H1 (cell line): ENCODE data around the gene RCC1. TPM values are rescaled to one million over a fixed set of nuclear protein-coding genes. Genes with fewer than 3 reads are reported as not detected.
"Not testable (repeated sequence)": the region's sequence is repeated elsewhere in the genome, so short reads cannot be mapped to it uniquely, and the experiment has no call there.

Experiments used
- CTCF ChIA-PET: fragments of 300-600 bp; sonication (Branson Sonifier 250); formaldehyde crosslinking; loops from one replicate; lab custom pipeline; 2021; ENCODE audit not compliant: partially characterized antibody; lab: Charles Lee
- POLR2A ChIA-PET: fragments of 300-600 bp; sonication (Branson Sonifier 250); formaldehyde crosslinking; loops from one replicate; lab custom pipeline; 2021; ENCODE audit warnings: inconsistent platforms; ENCODE audit not compliant: partially characterized antibody; lab: Charles Lee
- DNase-seq, 2 experiments: peaks; one replicate each; pipeline versions ENCODE4 v3.0.0 to v3.0.0-alpha.2; 2010 to 2022; ENCODE audit warnings: low spot score in 2 of 2, low read depth in 1 of 2, mixed read lengths in 1 of 2
- FAIRE-seq: peaks from 2 replicates; lab custom pipeline; 2011; peaks lifted over from hg19 to GRCh38; lab: Jason Lieb, UNC
- H2AFZ ChIP-seq: 2 replicates; pipeline ENCODE4 v1.8.1; 2012; ENCODE audit warnings: low read length, inconsistent platforms
- H2AK5ac ChIP-seq: 2 replicates; pipeline ENCODE4 v1.6.1; 2013; ENCODE audit warnings: low read depth, low read length
- H2BK120ac ChIP-seq: replicated peaks from 2 replicates; pipeline ENCODE3; 2013; ENCODE audit warnings: low read depth, low read length, inconsistent platforms
- H2BK12ac ChIP-seq: 2 replicates; pipeline ENCODE4 v1.6.1; 2013; ENCODE audit warnings: low read depth, low read length
- H2BK15ac ChIP-seq: 2 replicates; pipeline ENCODE4 v1.6.1; 2013; ENCODE audit warnings: low read length
- H2BK20ac ChIP-seq: 2 replicates; pipeline ENCODE4 v1.6.1; 2013; ENCODE audit warnings: low read length
- H2BK5ac ChIP-seq: 2 replicates; pipeline ENCODE4 v1.6.1; 2013; ENCODE audit warnings: low read depth, low read length
- H3K14ac ChIP-seq: 2 replicates; pipeline ENCODE4 v1.6.1; 2013; ENCODE audit warnings: inconsistent platforms; ENCODE audit not compliant: insufficient read length
- H3K18ac ChIP-seq: 2 replicates; pipeline ENCODE4 v1.6.1; 2013; ENCODE audit warnings: low read length; ENCODE audit errors: extremely low read depth
- H3K23ac ChIP-seq: 2 replicates; pipeline ENCODE4 v1.6.1; 2013; ENCODE audit warnings: inconsistent platforms; ENCODE audit not compliant: insufficient read length
- H3K23me2 ChIP-seq: 2 replicates; pipeline ENCODE4 v1.6.1; 2013; ENCODE audit warnings: low read depth, low read length
- H3K27ac ChIP-seq: 2 replicates; pipeline ENCODE4 v1.6.1; 2011; ENCODE audit warnings: low read depth, low read length, inconsistent platforms
- H3K27me3 ChIP-seq, 4 experiments: replicated peaks in 1 of 4; 1 replicate in 1 of 4; 2 replicates in 3 of 4; pipeline versions ENCODE4 v1.6.1 to v1.8.1; 2011 to 2013; ENCODE audit warnings: low read length in 3 of 4, mild to moderate bottlenecking in 3 of 4, inconsistent platforms in 2 of 4, mixed read lengths in 2 of 4, moderate library complexity in 1 of 4; ENCODE audit not compliant: control insufficient read depth in 3 of 4, insufficient read depth in 3 of 4; ENCODE audit errors: extremely low read depth in 1 of 4
- H3K36me3 ChIP-seq, 4 experiments: 2 replicates each; pipeline versions ENCODE4 v1.6.1 to v1.8.1; 2011 to 2013; ENCODE audit warnings: mild to moderate bottlenecking in 4 of 4, low read length in 3 of 4, moderate library complexity in 2 of 4, control low read depth in 1 of 4, inconsistent platforms in 1 of 4; ENCODE audit not compliant: insufficient read depth in 4 of 4, control insufficient read depth in 2 of 4
- H3K4ac ChIP-seq: replicated peaks from 2 replicates; pipeline ENCODE3; 2013; ENCODE audit warnings: low read length, low read depth, mixed read lengths, inconsistent platforms; ENCODE audit not compliant: insufficient read length
- H3K4me1 ChIP-seq, 4 experiments: replicated peaks in 1 of 4; 1 replicate in 1 of 4; 2 replicates in 3 of 4; pipeline versions ENCODE4 v1.6.1 to v1.8.1; 2011 to 2013; ENCODE audit warnings: low read length in 3 of 4, inconsistent platforms in 2 of 4, mixed read lengths in 1 of 4; ENCODE audit not compliant: insufficient read depth in 4 of 4, control insufficient read depth in 3 of 4
- H3K4me2 ChIP-seq, 2 experiments: 2 replicates each; pipeline versions ENCODE4 v1.6.1 to v1.8.1; 2011 to 2013; ENCODE audit warnings: low read depth in 2 of 2, low read length in 2 of 2, control low read depth in 1 of 2, inconsistent platforms in 1 of 2, mild to moderate bottlenecking in 1 of 2; ENCODE audit not compliant: insufficient read depth in 1 of 2
- H3K4me3 ChIP-seq, 4 experiments: fragments of 200-600, 300-600 bp in 1 of 4; sonication (generic), shearing (Covaris generic), sonication (Bioruptor Twin) in 1 of 4; 2 replicates each; pipeline versions ENCODE4 v1.5.1 to v1.8.1; 2011 to 2016; ENCODE audit warnings: low read length in 4 of 4, low read depth in 3 of 4, control low read depth in 2 of 4, inconsistent platforms in 2 of 4, mild to moderate bottlenecking in 2 of 4, mixed read lengths in 1 of 4, moderate library complexity in 1 of 4; ENCODE audit not compliant: insufficient read depth in 2 of 4; ENCODE audit errors: extremely low read depth in 1 of 4
- H3K56ac ChIP-seq: replicated peaks from 2 replicates; pipeline ENCODE3; 2013; ENCODE audit warnings: low read depth, mild to moderate bottlenecking, mixed read lengths, low read length, inconsistent platforms; ENCODE audit not compliant: insufficient read length
- H3K79me1 ChIP-seq: 2 replicates; pipeline ENCODE4 v1.6.1; 2013; ENCODE audit warnings: low read depth, low read length, control low read depth
- H3K79me2 ChIP-seq, 2 experiments: 2 replicates each; pipeline versions ENCODE4 v1.6.1 to v1.8.1; 2012 to 2013; ENCODE audit warnings: low read length in 2 of 2, mild to moderate bottlenecking in 2 of 2, inconsistent platforms in 1 of 2; ENCODE audit not compliant: insufficient read depth in 2 of 2, control insufficient read depth in 1 of 2
- H3K9ac ChIP-seq, 4 experiments: replicated peaks in 1 of 4; 1 replicate in 1 of 4; 2 replicates in 3 of 4; pipeline versions ENCODE4 v1.6.1 to v1.8.1; 2011 to 2013; ENCODE audit warnings: low read depth in 3 of 4, low read length in 3 of 4, control low read depth in 2 of 4, mild to moderate bottlenecking in 2 of 4, moderate library complexity in 2 of 4, inconsistent platforms in 1 of 4; ENCODE audit errors: extremely low read depth in 1 of 4
- H3K9me3 ChIP-seq, 2 experiments: 2 replicates each; pipeline versions ENCODE4 v1.6.1 to v1.8.1; 2012 to 2013; ENCODE audit warnings: mild to moderate bottlenecking in 2 of 2, moderate library complexity in 2 of 2, control low read depth in 1 of 2, inconsistent platforms in 1 of 2, low read depth in 1 of 2, low read length in 1 of 2, mixed read lengths in 1 of 2; ENCODE audit not compliant: insufficient read depth in 2 of 2
- H4K20me1 ChIP-seq, 2 experiments: replicated peaks in 1 of 2; 2 replicates each; pipeline versions ENCODE3 to v1.8.1; 2011 to 2013; ENCODE audit warnings: inconsistent platforms in 2 of 2, low read length in 2 of 2, mild to moderate bottlenecking in 1 of 2; ENCODE audit not compliant: insufficient read depth in 2 of 2, control insufficient read depth in 1 of 2
- H4K5ac ChIP-seq: 2 replicates; pipeline ENCODE4 v1.6.1; 2013; ENCODE audit warnings: low read length, low read depth, mixed read lengths, inconsistent platforms; ENCODE audit not compliant: insufficient read length
- H4K8ac ChIP-seq: 2 replicates; pipeline ENCODE4 v1.8.0; 2013; ENCODE audit warnings: mild to moderate bottlenecking, moderate library complexity, low read length, inconsistent platforms; ENCODE audit not compliant: insufficient read depth; ENCODE audit errors: extremely low read depth
- H4K91ac ChIP-seq: replicated peaks from 2 replicates; pipeline ENCODE3; 2013; ENCODE audit warnings: low read length, mixed read lengths, inconsistent platforms; ENCODE audit not compliant: insufficient read length
- ASH2L ChIP-seq: fragments of 200-600, 300-600 bp; sonication (generic); IDR thresholded peaks from one replicate; pipeline ENCODE4 v1.7.1; 2017; ENCODE audit warnings: low read length
- BRCA1 ChIP-seq: IDR thresholded peaks from 2 replicates; pipeline ENCODE4 v1.6.1; 2012; ENCODE audit warnings: low read depth, low read length, improper control_type of control experiment
- RAD21 ChIP-seq, 2 experiments: IDR thresholded peaks in 1 of 2; conservative IDR thresholded peaks in 1 of 2; 2 replicates each; pipeline ENCODE4 v1.6.1; 2011; ENCODE audit warnings: low read depth in 2 of 2, low read length in 2 of 2, improper control_type of control experiment in 1 of 2, inconsistent platforms in 1 of 2, mild to moderate bottlenecking in 1 of 2, moderate library complexity in 1 of 2
- WGBS, 2 experiments: shearing (Covaris generic) in 1 of 2; methylation state at CpG; one replicate each; pipeline versions ENCODE4 v1.1.6 to v1.1.7; 2013 to 2015; ENCODE audit warnings: low lambda C conversion rate in 2 of 2, mixed read lengths in 2 of 2, inconsistent platforms in 1 of 2, low coverage in 1 of 2, missing lambda C conversion rate in 1 of 2; ENCODE audit not compliant: insufficient replicate concordance in 2 of 2, insufficient coverage in 1 of 2, insufficient read length in 1 of 2; ENCODE audit errors: extremely low coverage in 1 of 2, missing lambda C conversion rate in 1 of 2; 5-methylcytosine and 5-hydroxymethylcytosine counted together
- polyA plus RNA-seq, 7 experiments: library from polyadenylated mRNA; depleted of rRNA in 3 of 7; stranded (reverse) in 5 of 7; unstranded in 2 of 7; fragments of >200 nt in 5 of 7; fragments of 200-250 nt in 2 of 7; gene quantifications; 1 replicate in 5 of 7; 2 replicates in 1 of 7; 4 replicates in 1 of 7; pipeline versions ENCODE4 v1.2.1 to v1.2.3, GENCODE V29; 2011 to 2013; ENCODE audit warnings: missing spikeins in 2 of 7, mixed read lengths in 2 of 7
- total RNA-seq: library from RNA; stranded (reverse); fragmentation: NEBNext Ultra II Directional; extraction: Animal tissue kit (Norgen Biotek cat#: 25700); gene quantifications from 2 replicates; pipeline ENCODE4 v1.2.1, GENCODE V29; 2021

Gene RCC1
- total and polyA plus RNA-seq, 2 of the 8 experiments (the other 6 are each of a cell fraction or from before 2014, with no cell fraction given) = 48.5 to 98.4 TPM

DNA sequence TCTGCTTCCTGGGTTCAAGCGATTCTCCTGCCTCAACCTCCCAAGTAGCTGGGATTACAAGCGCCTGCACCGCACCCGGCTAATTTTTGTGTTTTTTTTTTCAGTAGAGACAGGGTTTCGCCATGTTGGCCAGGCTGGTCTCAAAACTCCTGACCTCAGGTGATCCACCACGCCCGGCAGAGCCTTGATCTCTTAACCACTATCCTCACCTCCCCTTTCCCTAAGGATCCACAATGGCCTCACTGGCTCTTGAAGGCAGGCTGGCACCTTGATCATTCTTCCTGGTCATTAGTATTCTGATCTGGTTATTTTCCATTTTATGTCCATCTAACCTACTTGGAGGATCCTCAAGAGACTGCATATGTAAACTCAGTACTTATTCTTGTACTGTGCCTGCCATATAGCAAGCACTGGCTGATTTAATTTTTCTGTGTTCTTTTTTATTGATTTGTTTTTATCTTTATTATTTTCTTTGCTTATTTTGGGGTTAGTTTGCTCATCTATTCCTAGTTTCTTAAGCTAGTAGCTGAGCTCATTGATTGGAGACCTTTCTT is 6.3 kb downstream of the RCC1 start (continued):
- TF ChIP-seq RAD21 (IDR thresholded peaks at IDR 0.05 in 1 of 2, conservative IDR thresholded peaks at IDR 0.05 in 1 of 2; ENCODE audit: low read depth in 2 of 2, low read length in 2 of 2) = no peak
- no peak for TF ChIP-seq ASH2L
- TF ChIP-seq BRCA1 = no peak
- TF ChIP-seq, all 59 proteins: peak for 7

DNA sequence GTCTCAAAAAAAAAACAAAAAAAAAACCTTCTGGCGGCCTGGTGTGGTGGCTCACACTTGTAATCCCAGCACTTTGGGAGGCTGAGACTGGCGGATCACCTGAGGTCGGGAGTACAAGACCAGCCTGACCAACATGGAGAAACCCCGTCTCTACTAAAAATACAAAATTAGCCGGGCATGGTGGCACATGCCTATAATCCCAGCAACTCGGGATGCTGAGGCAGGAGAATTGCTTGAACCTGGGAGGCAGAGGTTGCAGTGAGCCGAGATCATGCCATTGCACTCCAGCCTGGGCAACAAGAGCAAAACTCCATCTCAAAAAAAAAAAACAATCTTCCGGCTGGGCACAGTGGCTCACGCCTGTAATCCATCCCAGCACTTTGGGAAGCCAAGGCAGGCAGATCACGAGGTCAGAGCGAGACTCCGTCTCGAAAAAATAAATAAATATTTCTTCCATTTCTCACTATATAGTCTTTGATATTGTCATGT is 8.6 kb downstream of the RCC1 start:
- H3K4me1 ChIP-seq = peaks cover 3 to 12% (median 7%) of the 10 kb centered on the region in 4 experiments; a peak in 5 of 7 replicates
- H3K79me1 ChIP-seq, H4K91ac ChIP-seq, H3K27me3 ChIP-seq, H2AK5ac ChIP-seq, H2BK15ac ChIP-seq, H3K23ac ChIP-seq, H3K14ac ChIP-seq, H2BK5ac ChIP-seq, H3K4me3 ChIP-seq, H3K9me3 ChIP-seq, H4K20me1 ChIP-seq, H4K5ac ChIP-seq, H3K4ac ChIP-seq, H3K9ac ChIP-seq, H4K8ac ChIP-seq, H2AFZ ChIP-seq, DNase-seq, H3K23me2 ChIP-seq, H3K27ac ChIP-seq, H2BK120ac ChIP-seq, H3K79me2 ChIP-seq, FAIRE-seq, H3K18ac ChIP-seq, H2BK20ac ChIP-seq, H3K56ac ChIP-seq, H2BK12ac ChIP-seq, H3K4me2 ChIP-seq: not testable (repeated sequence)
- 88% methylated on average over 13 of the region's 13 CpGs; no CpG with 5 or more reads in 1 of the 2 experiments for WGBS, 2 experiments
- H3K36me3 ChIP-seq = peaks cover 14 to 40% (median 16%) of the 10 kb centered on the region in 4 experiments
- POLR2A ChIA-PET = interaction anchor here (0.6 to 31.3 kb wide), 12 partner anchors 6 to 1516 kb away, joined by 4 to 660 read pairs (median 54); partner anchors contain the start of genes RAB42, RCC1, RNU11 and TAF12
- CTCF ChIA-PET = interaction anchor here (1.0 to 8.0 kb wide), 3 partner anchors 62 to 113 kb away, joined by 3 to 59 read pairs (median 3); no protein-coding TSS in a partner anchor
